H9 (cell line): ENCODE results near the gene PRKAG1. TPM values are rescaled to one million over a fixed set of nuclear protein-coding genes. Genes with fewer than 3 reads are reported as not detected.

Source experiments
- DNase-seq: peaks from one replicate; pipeline ENCODE4 v3.0.0-alpha.2; 2017
- H2AFZ ChIP-seq: one replicate; pipeline ENCODE4 v1.6.1; 2013; ENCODE audit warnings: mild to moderate bottlenecking, low read length, control low read depth, moderate library complexity
- H2AK5ac ChIP-seq: 2 replicates; pipeline ENCODE4 v1.6.1; 2013; ENCODE audit warnings: low read length, control low read depth, mixed read lengths; ENCODE audit not compliant: insufficient read length
- H2BK120ac ChIP-seq: one replicate; pipeline ENCODE4 v1.6.1; 2013; ENCODE audit warnings: low read depth, mild to moderate bottlenecking, low read length, control low read depth, inconsistent platforms; ENCODE audit not compliant: poor library complexity, severe bottlenecking
- H2BK12ac ChIP-seq: 2 replicates; pipeline ENCODE4 v1.6.1; 2013; ENCODE audit warnings: low read length, control low read depth, mixed read lengths, low read depth; ENCODE audit not compliant: insufficient read length
- H2BK15ac ChIP-seq: 2 replicates; pipeline ENCODE4 v1.6.1; 2013; ENCODE audit warnings: low read depth, low read length, control low read depth
- H2BK20ac ChIP-seq: one replicate; pipeline ENCODE4 v1.6.1; 2013; ENCODE audit warnings: low read depth, mild to moderate bottlenecking, low read length, control low read depth, inconsistent platforms; ENCODE audit not compliant: poor library complexity, severe bottlenecking
- H2BK5ac ChIP-seq: 2 replicates; pipeline ENCODE4 v1.6.1; 2013; ENCODE audit warnings: low read length, control low read depth, mixed read lengths; ENCODE audit not compliant: insufficient read length
- H3K14ac ChIP-seq: 2 replicates; pipeline ENCODE4 v1.6.1; 2013; ENCODE audit warnings: low read length, control low read depth; ENCODE audit not compliant: insufficient read depth
- H3K18ac ChIP-seq: 2 replicates; pipeline ENCODE4 v1.6.1; 2013; ENCODE audit warnings: low read depth, mild to moderate bottlenecking, mixed read lengths, low read length, control low read depth; ENCODE audit not compliant: insufficient read length
- H3K23ac ChIP-seq: 2 replicates; pipeline ENCODE4 v1.6.1; 2013; ENCODE audit warnings: low read length, control low read depth, mixed read lengths, low read depth; ENCODE audit not compliant: insufficient read length
- H3K23me2 ChIP-seq: 2 replicates; pipeline ENCODE4 v1.6.1; 2013; ENCODE audit warnings: low read depth, mild to moderate bottlenecking, mixed read lengths, low read length, control low read depth; ENCODE audit not compliant: insufficient read length, poor library complexity, severe bottlenecking
- H3K27ac ChIP-seq: 2 replicates; pipeline ENCODE4 v1.5.1; 2013; ENCODE audit warnings: low read length, control low read depth, mixed read lengths, low read depth; ENCODE audit not compliant: insufficient read length
- H3K27me3 ChIP-seq: 2 replicates; pipeline ENCODE4 v1.6.1; 2013; ENCODE audit warnings: low read length, control low read depth, inconsistent platforms; ENCODE audit not compliant: insufficient read depth
- H3K4ac ChIP-seq: 2 replicates; pipeline ENCODE4 v1.6.1; 2013; ENCODE audit warnings: low read depth, mild to moderate bottlenecking, control low read depth, inconsistent platforms, low read length, moderate library complexity
- H3K4me1 ChIP-seq: 2 replicates; pipeline ENCODE4 v1.6.1; 2013; ENCODE audit warnings: low read length, control low read depth, inconsistent platforms; ENCODE audit not compliant: insufficient read depth
- H3K4me2 ChIP-seq: 2 replicates; pipeline ENCODE4 v1.6.1; 2013; ENCODE audit warnings: low read length, control low read depth, mixed read lengths; ENCODE audit not compliant: insufficient read length, insufficient read depth
- H3K56ac ChIP-seq: 2 replicates; pipeline ENCODE4 v1.6.1; 2013; ENCODE audit warnings: low read depth, mild to moderate bottlenecking, mixed read lengths, low read length, control low read depth; ENCODE audit not compliant: insufficient read length
- H3K79me1 ChIP-seq: 2 replicates; pipeline ENCODE4 v1.6.1; 2013; ENCODE audit warnings: low read depth, mild to moderate bottlenecking, moderate library complexity, low read length, control low read depth, inconsistent platforms; ENCODE audit not compliant: insufficient read depth, poor library complexity, severe bottlenecking
- H3K79me2 ChIP-seq: 2 replicates; pipeline ENCODE4 v1.6.1; 2013; ENCODE audit warnings: low read length, control low read depth, inconsistent platforms; ENCODE audit not compliant: insufficient read depth
- H3K9ac ChIP-seq: 2 replicates; pipeline ENCODE4 v1.6.1; 2013; ENCODE audit warnings: low read length, control low read depth, mixed read lengths; ENCODE audit not compliant: insufficient read length; ENCODE audit errors: extremely low read depth
- H3K9me3 ChIP-seq: one replicate; pipeline ENCODE4 v1.6.1; 2013; ENCODE audit warnings: low read depth, low read length, inconsistent platforms; ENCODE audit not compliant: control insufficient read depth
- H3T11ph ChIP-seq: one replicate; pipeline ENCODE4 v1.6.1; 2013; ENCODE audit warnings: mild to moderate bottlenecking, low read length, control low read depth, inconsistent platforms
- H4K20me1 ChIP-seq: one replicate; pipeline ENCODE4 v1.6.1; 2013; ENCODE audit not compliant: control insufficient read depth, insufficient read length, insufficient read depth
- H4K5ac ChIP-seq: 2 replicates; pipeline ENCODE4 v1.6.1; 2013; ENCODE audit warnings: low read depth, mild to moderate bottlenecking, mixed read lengths, low read length, control low read depth; ENCODE audit not compliant: insufficient read length
- H4K8ac ChIP-seq: replicated peaks from 2 replicates; pipeline ENCODE4 v1.6.1; 2013; ENCODE audit warnings: low read length, control low read depth, mixed read lengths, low read depth; ENCODE audit not compliant: insufficient read length
- H4K91ac ChIP-seq: 2 replicates; pipeline ENCODE4 v1.6.1; 2013; ENCODE audit warnings: low read depth, mild to moderate bottlenecking, moderate library complexity, mixed read lengths, low read length, control low read depth; ENCODE audit not compliant: insufficient read length
- H3K27ac Mint-ChIP-seq, 3 experiments: 2 replicates in 2 of 3; 3 replicates in 1 of 3; pipeline ENCODE4 v1.8.0; 2020 to 2021; ENCODE audit warnings: mixed read lengths in 3 of 3, mild to moderate bottlenecking in 1 of 3, moderate library complexity in 1 of 3
- H3K27me3 Mint-ChIP-seq: 2 replicates; pipeline ENCODE4 v1.8.0; 2021; ENCODE audit warnings: low read depth, mild to moderate bottlenecking, moderate library complexity, mixed read lengths
- H3K36me3 Mint-ChIP-seq, 3 experiments: 2 replicates in 2 of 3; 3 replicates in 1 of 3; pipeline ENCODE4 v1.8.0; 2020 to 2021; ENCODE audit warnings: low read depth in 3 of 3, mixed read lengths in 3 of 3; ENCODE audit not compliant: insufficient read depth in 1 of 3
- H3K4me1 Mint-ChIP-seq, 2 experiments: 2 replicates each; pipeline ENCODE4 v1.8.0; 2020; ENCODE audit warnings: mixed read lengths in 2 of 2
- H3K4me3 Mint-ChIP-seq, 2 experiments: 2 replicates in 1 of 2; 3 replicates in 1 of 2; pipeline ENCODE4 v1.8.0; 2020 to 2021; ENCODE audit warnings: mild to moderate bottlenecking in 2 of 2, mixed read lengths in 2 of 2, moderate library complexity in 1 of 2
- H3K9me3 Mint-ChIP-seq, 2 experiments: 2 replicates in 1 of 2; 3 replicates in 1 of 2; pipeline ENCODE4 v1.8.0; 2020; ENCODE audit warnings: mild to moderate bottlenecking in 2 of 2, mixed read lengths in 2 of 2, moderate library complexity in 1 of 2
- CTCF ChIP-seq: fragments of 200-600 bp; sonication (generic); conservative IDR thresholded peaks from 3 replicates; pipeline ENCODE4 v1.8.0; 2021; ENCODE audit warnings: antibody characterized with exemption, mild to moderate bottlenecking
- total RNA-seq: library from RNA; stranded (reverse); gene quantifications from 2 replicates; pipeline ENCODE4 v1.2.1, GENCODE V29; 2021

Gene PRKAG1
- total RNA-seq, 1 experiment from 2014 or later = 34.8 TPM

GRCh38 chr12:48990552-48990951 lies 28.0 kb downstream of the PRKAG1 start:
- H3K79me1 ChIP-seq = no peaks in the 10 kb centered on the region
- H4K20me1 ChIP-seq = no peaks in the 10 kb centered on the region
- H4K8ac ChIP-seq = no peak overlapping the region
- 0 out of 5 replicates have a peak, but pooled peaks cover 0 to 4% of the 10 kb centered on the region in 2 experiments for H3K9me3 Mint-ChIP-seq
- no peak for DNase-seq
- no peaks in the 10 kb centered on the region for H3K4me1 ChIP-seq
- no peak for TF ChIP-seq CTCF
- H3K27ac Mint-ChIP-seq = no peak overlapping the region
- no peaks in the 10 kb centered on the region for H3K36me3 Mint-ChIP-seq
- peaks cover 18% of the 10 kb centered on the region; the same call in 1 of the 2 replicates for H3K27me3 ChIP-seq
- no peak overlapping the region for H3K9ac ChIP-seq
- peaks cover 80% of the 10 kb centered on the region for H3K27me3 Mint-ChIP-seq
- H4K91ac ChIP-seq = no peak overlapping the region
- H3K14ac ChIP-seq = no peak overlapping the region
- no peak overlapping the region for H3K23ac ChIP-seq
- no peak overlapping the region for H2AFZ ChIP-seq
- H2BK12ac ChIP-seq = no peak overlapping the region
- H4K5ac ChIP-seq = no peak overlapping the region
- H2BK5ac ChIP-seq = no peak overlapping the region
- no peak overlapping the region for H2AK5ac ChIP-seq
- H3K4me3 Mint-ChIP-seq = no peak overlapping the region
- H3K79me2 ChIP-seq = no peaks in the 10 kb centered on the region
- no peaks in the 10 kb centered on the region for H3K23me2 ChIP-seq
- no peak overlapping the region for H3K4me2 ChIP-seq
- H3K56ac ChIP-seq = no peak overlapping the region
- H3K4ac ChIP-seq = no peak overlapping the region
- H3K4me1 Mint-ChIP-seq = peaks cover 9 to 26% of the 10 kb centered on the region in 2 experiments
- H2BK20ac ChIP-seq = no peak overlapping the region
- H3T11ph ChIP-seq = no peak overlapping the region
- H3K9me3 ChIP-seq = no peaks in the 10 kb centered on the region
- no peak overlapping the region for H2BK15ac ChIP-seq
- H2BK120ac ChIP-seq = no peak overlapping the region
- H3K18ac ChIP-seq = no peak overlapping the region
- H3K27ac ChIP-seq = no peak overlapping the region
